GM23338 (cell line): ENCODE measurements around the gene EVI5.

ENCODE experiments used
- CREB1 ChIP-seq: fragments of 250-450 bp; sonication (Bioruptor Pico); IDR thresholded peaks from 2 replicates; pipeline ENCODE4 v1.5.0; 2020; ENCODE audit warnings: low read depth, mild to moderate bottlenecking, moderate library complexity
- EZH2 ChIP-seq: fragments of 200-600 bp; sonication (generic); IDR thresholded peaks from one replicate; pipeline ENCODE4 v1.8.0; 2017; ENCODE audit warnings: antibody characterized with exemption, mild to moderate bottlenecking, low read depth; ENCODE audit not compliant: unreplicated experiment
- EZH2phosphoT487 ChIP-seq: fragments of 200-600 bp; sonication (generic); IDR thresholded peaks from one replicate; pipeline ENCODE4 v1.8.1; 2018; ENCODE audit warnings: antibody characterized with exemption; ENCODE audit not compliant: unreplicated experiment
- JUNB ChIP-seq: IDR thresholded peaks from one replicate; pipeline ENCODE4 v1.6.1; 2016; ENCODE audit warnings: antibody characterized with exemption; ENCODE audit not compliant: unreplicated experiment
- NANOG ChIP-seq: IDR thresholded peaks from 2 replicates; pipeline ENCODE4 v1.6.1; 2016; ENCODE audit warnings: antibody characterized with exemption, borderline replicate concordance
- POLR2AphosphoS5 ChIP-seq: IDR thresholded peaks from 2 replicates; pipeline ENCODE4 v1.6.1; 2016; ENCODE audit warnings: antibody characterized with exemption, low read depth
- STAT1 ChIP-seq: IDR thresholded peaks from one replicate; pipeline ENCODE4 v1.6.1; 2016; ENCODE audit warnings: antibody characterized with exemption; ENCODE audit not compliant: unreplicated experiment
- ZNF114 ChIP-seq: fragments of 250-450 bp; sonication (Bioruptor Pico); IDR thresholded peaks from 2 replicates; pipeline ENCODE4 v1.5.0; 2020; ENCODE audit warnings: mild to moderate bottlenecking, moderate library complexity
- ZNF331 ChIP-seq: fragments of 250-450 bp; sonication (Bioruptor Pico); IDR thresholded peaks from 2 replicates; pipeline ENCODE4 v1.5.0; 2020; ENCODE audit warnings: low read depth, mild to moderate bottlenecking, moderate library complexity
- TF ChIP-seq, protein P1 (sequence below), 2 experiments: fragments of 200-600 bp in 1 of 2; sonication (generic) in 1 of 2; conservative IDR thresholded peaks; 2 replicates each; pipeline versions ENCODE4 v1.5.1 to v1.6.1; 2016 to 2017; ENCODE audit warnings: antibody characterized with exemption in 2 of 2, low read depth in 2 of 2, mild to moderate bottlenecking in 2 of 2, moderate library complexity in 1 of 2
- TF ChIP-seq, protein P2 (sequence below): IDR thresholded peaks from one replicate; pipeline ENCODE4 v1.6.1; 2018; ENCODE audit warnings: antibody characterized with exemption; ENCODE audit not compliant: unreplicated experiment
- TF ChIP-seq, protein P3 (sequence below): IDR thresholded peaks from 2 replicates; pipeline ENCODE4 v1.6.1; 2016; ENCODE audit warnings: antibody characterized with exemption

DNA sequence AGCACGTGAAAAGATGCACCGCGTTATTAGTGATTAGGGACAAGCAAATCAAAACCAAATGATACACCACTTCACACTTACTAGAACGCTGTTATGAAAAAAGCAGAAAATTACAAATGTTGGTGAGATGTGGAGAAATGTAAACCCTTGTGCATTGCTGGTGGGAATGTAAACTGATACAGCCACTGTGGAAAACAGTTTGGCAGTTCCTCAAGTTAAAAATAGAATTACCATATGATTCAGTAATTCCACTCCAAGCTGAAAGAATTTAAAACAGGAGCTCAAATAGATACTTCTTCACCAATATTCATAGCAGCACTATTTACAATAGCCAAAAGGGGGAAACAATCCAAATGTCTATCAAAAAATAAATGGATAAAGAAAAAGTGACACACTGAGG is 10.3 kb upstream of the EVI5 start:
- TF ChIP-seq, protein P1, sequence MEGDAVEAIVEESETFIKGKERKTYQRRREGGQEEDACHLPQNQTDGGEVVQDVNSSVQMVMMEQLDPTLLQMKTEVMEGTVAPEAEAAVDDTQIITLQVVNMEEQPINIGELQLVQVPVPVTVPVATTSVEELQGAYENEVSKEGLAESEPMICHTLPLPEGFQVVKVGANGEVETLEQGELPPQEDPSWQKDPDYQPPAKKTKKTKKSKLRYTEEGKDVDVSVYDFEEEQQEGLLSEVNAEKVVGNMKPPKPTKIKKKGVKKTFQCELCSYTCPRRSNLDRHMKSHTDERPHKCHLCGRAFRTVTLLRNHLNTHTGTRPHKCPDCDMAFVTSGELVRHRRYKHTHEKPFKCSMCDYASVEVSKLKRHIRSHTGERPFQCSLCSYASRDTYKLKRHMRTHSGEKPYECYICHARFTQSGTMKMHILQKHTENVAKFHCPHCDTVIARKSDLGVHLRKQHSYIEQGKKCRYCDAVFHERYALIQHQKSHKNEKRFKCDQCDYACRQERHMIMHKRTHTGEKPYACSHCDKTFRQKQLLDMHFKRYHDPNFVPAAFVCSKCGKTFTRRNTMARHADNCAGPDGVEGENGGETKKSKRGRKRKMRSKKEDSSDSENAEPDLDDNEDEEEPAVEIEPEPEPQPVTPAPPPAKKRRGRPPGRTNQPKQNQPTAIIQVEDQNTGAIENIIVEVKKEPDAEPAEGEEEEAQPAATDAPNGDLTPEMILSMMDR (conservative IDR thresholded peaks at IDR 0.05; ENCODE audit: low read depth in 2 of 2), result no peak
- TF ChIP-seq POLR2AphosphoS5, result no peak
- TF ChIP-seq EZH2, result no peak
- no peak for TF ChIP-seq ZNF331 (CRISPR knock-in tag)
- TF ChIP-seq EZH2phosphoT487, result no peak
- TF ChIP-seq CREB1 (CRISPR knock-in tag), result no peak
- TF ChIP-seq, protein P2, sequence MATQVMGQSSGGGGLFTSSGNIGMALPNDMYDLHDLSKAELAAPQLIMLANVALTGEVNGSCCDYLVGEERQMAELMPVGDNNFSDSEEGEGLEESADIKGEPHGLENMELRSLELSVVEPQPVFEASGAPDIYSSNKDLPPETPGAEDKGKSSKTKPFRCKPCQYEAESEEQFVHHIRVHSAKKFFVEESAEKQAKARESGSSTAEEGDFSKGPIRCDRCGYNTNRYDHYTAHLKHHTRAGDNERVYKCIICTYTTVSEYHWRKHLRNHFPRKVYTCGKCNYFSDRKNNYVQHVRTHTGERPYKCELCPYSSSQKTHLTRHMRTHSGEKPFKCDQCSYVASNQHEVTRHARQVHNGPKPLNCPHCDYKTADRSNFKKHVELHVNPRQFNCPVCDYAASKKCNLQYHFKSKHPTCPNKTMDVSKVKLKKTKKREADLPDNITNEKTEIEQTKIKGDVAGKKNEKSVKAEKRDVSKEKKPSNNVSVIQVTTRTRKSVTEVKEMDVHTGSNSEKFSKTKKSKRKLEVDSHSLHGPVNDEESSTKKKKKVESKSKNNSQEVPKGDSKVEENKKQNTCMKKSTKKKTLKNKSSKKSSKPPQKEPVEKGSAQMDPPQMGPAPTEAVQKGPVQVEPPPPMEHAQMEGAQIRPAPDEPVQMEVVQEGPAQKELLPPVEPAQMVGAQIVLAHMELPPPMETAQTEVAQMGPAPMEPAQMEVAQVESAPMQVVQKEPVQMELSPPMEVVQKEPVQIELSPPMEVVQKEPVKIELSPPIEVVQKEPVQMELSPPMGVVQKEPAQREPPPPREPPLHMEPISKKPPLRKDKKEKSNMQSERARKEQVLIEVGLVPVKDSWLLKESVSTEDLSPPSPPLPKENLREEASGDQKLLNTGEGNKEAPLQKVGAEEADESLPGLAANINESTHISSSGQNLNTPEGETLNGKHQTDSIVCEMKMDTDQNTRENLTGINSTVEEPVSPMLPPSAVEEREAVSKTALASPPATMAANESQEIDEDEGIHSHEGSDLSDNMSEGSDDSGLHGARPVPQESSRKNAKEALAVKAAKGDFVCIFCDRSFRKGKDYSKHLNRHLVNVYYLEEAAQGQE, result no peak
- TF ChIP-seq JUNB, result no peak
- TF ChIP-seq, protein P3, sequence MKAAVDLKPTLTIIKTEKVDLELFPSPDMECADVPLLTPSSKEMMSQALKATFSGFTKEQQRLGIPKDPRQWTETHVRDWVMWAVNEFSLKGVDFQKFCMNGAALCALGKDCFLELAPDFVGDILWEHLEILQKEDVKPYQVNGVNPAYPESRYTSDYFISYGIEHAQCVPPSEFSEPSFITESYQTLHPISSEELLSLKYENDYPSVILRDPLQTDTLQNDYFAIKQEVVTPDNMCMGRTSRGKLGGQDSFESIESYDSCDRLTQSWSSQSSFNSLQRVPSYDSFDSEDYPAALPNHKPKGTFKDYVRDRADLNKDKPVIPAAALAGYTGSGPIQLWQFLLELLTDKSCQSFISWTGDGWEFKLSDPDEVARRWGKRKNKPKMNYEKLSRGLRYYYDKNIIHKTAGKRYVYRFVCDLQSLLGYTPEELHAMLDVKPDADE, result no peak
- TF ChIP-seq ZNF114, result no peak
- no peak for TF ChIP-seq NANOG
- no peak for TF ChIP-seq STAT1
